OCI-LY1 (cell line): ENCODE data around the gene COX6A1.

Experiments
- H2AFZ ChIP-seq: fragments of 200-600 bp; sonication (generic), shearing (Covaris generic); 2 replicates; pipeline ENCODE4 v1.6.0; 2014; ENCODE audit warnings: antibody characterized with exemption, mild to moderate bottlenecking, low read length
- H3F3A ChIP-seq: fragments of 200-600 bp; sonication (generic), shearing (Covaris generic); 2 replicates; pipeline ENCODE4 v1.6.0; 2014; ENCODE audit warnings: mild to moderate bottlenecking, antibody characterized with exemption, low read length, moderate library complexity; ENCODE audit not compliant: insufficient read depth
- H3K27ac ChIP-seq: fragments of 200-600 bp; sonication (generic); 2 replicates; pipeline ENCODE4 v1.5.1; 2014; ENCODE audit warnings: low read length, mixed run types, mild to moderate bottlenecking, low read depth; ENCODE audit not compliant: poor library complexity, severe bottlenecking
- H3K27me3 ChIP-seq: fragments of 200-600 bp; sonication (generic); 2 replicates; pipeline ENCODE4 v1.6.0; 2014; ENCODE audit warnings: antibody characterized with exemption, mild to moderate bottlenecking, low read length, moderate library complexity; ENCODE audit not compliant: insufficient read depth
- H3K36me3 ChIP-seq: fragments of 200-600 bp; sonication (generic); 2 replicates; pipeline ENCODE4 v1.6.1; 2014; ENCODE audit warnings: mild to moderate bottlenecking, antibody characterized with exemption, low read length, moderate library complexity, mixed read lengths; ENCODE audit not compliant: insufficient read depth
- H3K4me1 ChIP-seq: fragments of 200-600 bp; sonication (generic); 2 replicates; pipeline ENCODE4 v1.5.1; 2014; ENCODE audit warnings: mild to moderate bottlenecking, low read length, moderate library complexity; ENCODE audit not compliant: insufficient read depth, severe bottlenecking
- H3K4me2 ChIP-seq: fragments of 200-600 bp; sonication (generic), shearing (Covaris generic); 2 replicates; pipeline ENCODE4 v1.6.1; 2014; ENCODE audit warnings: low read length
- H3K4me3 ChIP-seq: fragments of 200-600 bp; sonication (generic); 2 replicates; pipeline ENCODE4 v1.5.1; 2014; ENCODE audit warnings: low read length, low read depth, mild to moderate bottlenecking, mixed read lengths; ENCODE audit not compliant: poor library complexity, severe bottlenecking
- H3K79me2 ChIP-seq: fragments of 200-600 bp; shearing (Covaris generic); 2 replicates; pipeline ENCODE4 v1.6.1; 2016; ENCODE audit warnings: mixed run types, low read length, mixed read lengths; ENCODE audit not compliant: insufficient read depth
- H3K9ac ChIP-seq: fragments of 200-600 bp; sonication (generic), shearing (Covaris generic); 2 replicates; pipeline ENCODE4 v1.6.1; 2014; ENCODE audit warnings: mild to moderate bottlenecking, low read length, mixed read lengths
- H3K9me2 ChIP-seq: fragments of 200-600 bp; sonication (generic), shearing (Covaris generic); 2 replicates; pipeline ENCODE4 v1.6.1; 2014; ENCODE audit warnings: low read depth, mild to moderate bottlenecking, low read length, mixed read lengths
- H3K9me3 ChIP-seq: fragments of 200-600 bp; shearing (Covaris generic); 2 replicates; pipeline ENCODE4 v1.6.1; 2014; ENCODE audit warnings: low read length, mixed read lengths
- H4K20me1 ChIP-seq: fragments of 200-600 bp; sonication (generic), shearing (Covaris generic); 2 replicates; pipeline ENCODE4 v1.6.0; 2016; ENCODE audit warnings: mild to moderate bottlenecking, low read length; ENCODE audit not compliant: insufficient read depth
- EZH2 ChIP-seq: fragments of 200-600 bp; sonication (generic), shearing (Covaris generic); IDR thresholded peaks from 2 replicates; pipeline ENCODE4 v1.8.0; 2017; ENCODE audit warnings: borderline replicate concordance, mixed run types, mild to moderate bottlenecking, antibody characterized with exemption, low read length, moderate library complexity, mixed read lengths
- TF ChIP-seq, protein P1 (sequence below): fragments of 200-600 bp; sonication (generic), shearing (Covaris generic); IDR thresholded peaks from 2 replicates; pipeline ENCODE4 v1.5.1; 2017; ENCODE audit warnings: mild to moderate bottlenecking, antibody characterized with exemption, low read length, moderate library complexity, mixed read lengths

COX6A1 gene

DNA sequence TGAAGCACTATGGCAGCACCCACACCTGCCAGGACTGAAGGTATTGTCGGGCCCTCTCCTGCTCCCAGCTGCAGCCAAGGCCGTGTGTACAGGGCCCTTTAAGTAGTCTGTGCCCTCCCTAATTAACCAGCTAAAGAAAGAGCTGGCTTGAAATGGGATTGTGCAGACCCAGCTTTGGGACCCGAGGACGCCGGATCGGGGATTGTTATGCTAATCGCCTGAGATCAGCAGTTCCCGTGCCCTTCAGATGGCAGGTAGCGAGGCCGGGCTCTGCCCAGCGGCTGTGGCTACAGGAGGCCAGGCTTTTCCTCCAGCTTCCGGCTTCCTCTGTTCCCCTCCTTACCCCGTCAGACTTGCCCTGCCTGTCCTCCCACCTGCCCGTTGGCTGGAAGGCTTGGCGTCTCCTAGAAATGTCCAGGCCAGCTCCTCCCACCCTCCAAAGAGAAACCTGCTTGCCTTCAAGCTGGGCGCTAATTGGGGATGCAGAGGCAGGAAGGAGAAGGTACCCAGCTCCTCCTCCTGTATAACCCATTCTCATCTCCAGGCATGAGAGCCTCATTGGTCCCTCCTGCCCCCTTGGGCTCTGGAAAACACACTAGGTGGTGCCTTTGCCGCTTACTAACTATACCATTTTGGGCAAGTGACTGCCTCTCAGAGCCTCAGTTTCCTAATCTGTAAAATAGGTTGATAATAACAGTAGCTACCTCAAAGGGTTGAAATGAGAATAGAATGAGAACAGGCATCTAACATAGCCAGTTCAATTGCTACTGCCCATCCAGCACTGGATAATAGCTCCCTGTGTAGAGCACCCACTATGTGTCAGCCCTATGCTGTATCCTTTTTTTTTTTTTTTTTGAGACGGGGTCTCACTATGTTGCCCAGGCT lies 43.2 kb upstream of the COX6A1 start:
- no peaks in the 10 kb centered on the region for H3K79me2 ChIP-seq
- no peak overlapping the region for H3K9ac ChIP-seq
- no peak overlapping the region for H3K4me2 ChIP-seq
- TF ChIP-seq, protein P1, sequence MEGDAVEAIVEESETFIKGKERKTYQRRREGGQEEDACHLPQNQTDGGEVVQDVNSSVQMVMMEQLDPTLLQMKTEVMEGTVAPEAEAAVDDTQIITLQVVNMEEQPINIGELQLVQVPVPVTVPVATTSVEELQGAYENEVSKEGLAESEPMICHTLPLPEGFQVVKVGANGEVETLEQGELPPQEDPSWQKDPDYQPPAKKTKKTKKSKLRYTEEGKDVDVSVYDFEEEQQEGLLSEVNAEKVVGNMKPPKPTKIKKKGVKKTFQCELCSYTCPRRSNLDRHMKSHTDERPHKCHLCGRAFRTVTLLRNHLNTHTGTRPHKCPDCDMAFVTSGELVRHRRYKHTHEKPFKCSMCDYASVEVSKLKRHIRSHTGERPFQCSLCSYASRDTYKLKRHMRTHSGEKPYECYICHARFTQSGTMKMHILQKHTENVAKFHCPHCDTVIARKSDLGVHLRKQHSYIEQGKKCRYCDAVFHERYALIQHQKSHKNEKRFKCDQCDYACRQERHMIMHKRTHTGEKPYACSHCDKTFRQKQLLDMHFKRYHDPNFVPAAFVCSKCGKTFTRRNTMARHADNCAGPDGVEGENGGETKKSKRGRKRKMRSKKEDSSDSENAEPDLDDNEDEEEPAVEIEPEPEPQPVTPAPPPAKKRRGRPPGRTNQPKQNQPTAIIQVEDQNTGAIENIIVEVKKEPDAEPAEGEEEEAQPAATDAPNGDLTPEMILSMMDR, result no peak
- no peak for TF ChIP-seq EZH2
- H3K27me3 ChIP-seq, result no peaks in the 10 kb centered on the region; the same call in 1 of the 2 replicates
- no peaks in the 10 kb centered on the region for H3K9me2 ChIP-seq
- no peak overlapping the region for H2AFZ ChIP-seq
- H3K9me3 ChIP-seq, result no peaks in the 10 kb centered on the region
- no peaks in the 10 kb centered on the region for H4K20me1 ChIP-seq
- no peaks in the 10 kb centered on the region for H3K36me3 ChIP-seq
- no peak overlapping the region for H3K4me3 ChIP-seq
- H3K27ac ChIP-seq, result no peak overlapping the region
- H3K4me1 ChIP-seq, result no peaks in the 10 kb centered on the region
- no peaks in the 10 kb centered on the region for H3F3A ChIP-seq

DNA sequence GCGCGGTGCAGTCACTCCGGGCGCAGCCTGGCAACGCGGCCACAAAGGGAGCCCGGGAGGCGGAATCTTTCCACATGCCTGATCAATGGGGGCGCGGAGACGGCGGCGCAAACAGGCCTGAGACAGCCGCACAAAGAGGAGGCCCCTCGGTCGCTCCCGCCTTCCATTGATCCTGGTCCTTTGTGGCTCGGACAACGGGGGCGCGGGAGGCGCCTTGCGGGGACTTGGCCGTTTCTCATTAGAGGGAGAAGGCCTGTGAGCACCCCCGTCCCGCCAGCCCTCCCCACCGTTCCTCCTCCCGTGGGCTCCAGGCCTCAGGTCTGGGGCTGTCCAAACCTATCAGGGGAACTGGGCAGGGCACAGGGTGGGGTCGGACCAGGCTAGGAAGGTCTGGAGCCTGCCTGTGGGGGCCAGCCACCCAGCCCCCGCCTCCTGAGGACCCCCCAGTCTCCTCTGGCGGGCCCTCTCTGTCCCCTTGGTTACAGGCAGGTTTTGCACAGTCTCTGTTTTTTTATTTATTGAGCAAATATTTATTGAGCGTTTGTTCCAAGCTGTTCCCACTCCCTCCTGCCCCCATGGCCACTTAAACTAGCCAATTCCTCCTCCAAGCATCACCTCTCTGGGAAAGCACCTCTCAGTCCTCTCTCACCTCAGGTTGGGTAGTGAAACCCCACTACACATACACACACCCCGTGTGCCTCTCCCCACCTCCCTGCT lies 39.9 kb upstream of the COX6A1 start:
- Histone ChIP-seq H3K27me3 (no peaks in the 10 kb centered on the region), H3K4me1 (no peaks in the 10 kb centered on the region), H3K27ac (no peak overlapping the region), H4K20me1 (no peaks in the 10 kb centered on the region), H3K9me3 (no peaks in the 10 kb centered on the region), H3K79me2 (no peaks in the 10 kb centered on the region), H3K4me2 (no peak overlapping the region), H3K9me2 (no peaks in the 10 kb centered on the region), H2AFZ (no peak overlapping the region), H3K4me3 (no peak overlapping the region), H3F3A (no peaks in the 10 kb centered on the region), H3K36me3 (no peaks in the 10 kb centered on the region), H3K9ac (no peak overlapping the region)
- TF ChIP-seq EZH2, result no peak
- TF ChIP-seq, protein P1, result no peak

DNA sequence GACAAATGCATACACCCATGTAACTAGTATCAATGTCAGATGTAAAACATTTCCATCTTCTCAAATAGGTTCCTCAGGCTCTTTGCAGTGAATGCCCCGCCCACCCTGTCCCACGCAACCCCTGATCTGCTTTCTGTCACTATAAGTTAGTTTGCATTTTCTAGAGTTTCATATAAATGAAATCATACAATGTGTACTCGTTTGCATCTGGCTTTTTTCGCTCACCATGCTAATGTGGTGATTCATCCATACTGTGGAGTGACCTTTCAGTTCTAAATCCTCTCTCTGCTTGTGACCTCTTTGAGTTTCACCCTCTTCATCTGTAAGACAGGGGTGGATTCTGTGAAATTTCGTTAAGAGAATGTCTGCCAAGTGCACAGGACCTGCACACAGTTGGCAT lies 38.4 kb upstream of the COX6A1 start:
- H3K4me2 ChIP-seq, result no peak overlapping the region
- no peak overlapping the region for H3K4me3 ChIP-seq
- H3K27me3 ChIP-seq, result no peaks in the 10 kb centered on the region
- H3K79me2 ChIP-seq, result no peaks in the 10 kb centered on the region
- no peak for TF ChIP-seq EZH2
- TF ChIP-seq, protein P1, result no peak
- no peak overlapping the region for H3K27ac ChIP-seq
- H3K4me1 ChIP-seq, result no peaks in the 10 kb centered on the region
- no peak overlapping the region for H2AFZ ChIP-seq
- H3K9me2 ChIP-seq, result no peaks in the 10 kb centered on the region
- H3K36me3 ChIP-seq, result no peaks in the 10 kb centered on the region
- no peaks in the 10 kb centered on the region for H3F3A ChIP-seq
- no peak overlapping the region for H3K9ac ChIP-seq
- no peaks in the 10 kb centered on the region for H3K9me3 ChIP-seq
- H4K20me1 ChIP-seq, result no peaks in the 10 kb centered on the region
